MM.1S (cell line): ENCODE measurements around the gene IFRD2.

ENCODE experiments used
- CTCF ChIP-seq: fragments of 300-600 bp; sonication (generic); IDR thresholded peaks from 2 replicates; pipeline ENCODE4 v1.5.1; 2016; ENCODE audit warnings: antibody characterized with exemption, low read length, mixed read lengths
- EZH2 ChIP-seq: fragments of 300-600 bp; sonication (generic); optimal IDR thresholded peaks from 2 replicates; pipeline ENCODE3; 2017; ENCODE audit warnings: low read depth, mild to moderate bottlenecking, antibody characterized with exemption, low read length, mixed read lengths
- EZH2phosphoT487 ChIP-seq: fragments of 300-600 bp; sonication (generic); IDR thresholded peaks from 2 replicates; pipeline ENCODE4 v1.6.1; 2018; ENCODE audit warnings: antibody characterized with exemption, low read length

- TF ChIP-seq EZH2 (no peak), CTCF (no peak), EZH2phosphoT487 (no peak)
These were observed 23.4 kb downstream of the IFRD2 start, which contains the start of gene SEMA3B for GRCh38 chr3:50268703-50269451.
